H1 (cell line): Measurements from ENCODE around the gene CIB4.

Experiments used
- BRCA1 ChIP-seq: IDR thresholded peaks from 2 replicates; pipeline ENCODE4 v1.6.1; 2012; ENCODE audit warnings: low read depth, low read length, improper control_type of control experiment
- CHD2 ChIP-seq: IDR thresholded peaks from 2 replicates; pipeline ENCODE4 v1.6.1; 2012; ENCODE audit warnings: low read length, improper control_type of control experiment
- CTCF ChIP-seq, 3 experiments: IDR thresholded peaks; 1 replicate in 2 of 3; 2 replicates in 1 of 3; pipeline versions ENCODE4 v1.5.1 to v1.6.1; 2011; ENCODE audit warnings: low read length in 3 of 3, mild to moderate bottlenecking in 3 of 3, inconsistent platforms in 2 of 3, low read depth in 1 of 3, moderate library complexity in 1 of 3; ENCODE audit not compliant: insufficient read depth in 1 of 3; ENCODE audit errors: control extremely low read depth in 1 of 3
- EP300 ChIP-seq, 2 experiments: IDR thresholded peaks; 1 replicate in 1 of 2; 2 replicates in 1 of 2; pipeline ENCODE4 v1.6.1; 2011 to 2012; ENCODE audit warnings: low read depth in 2 of 2, low read length in 2 of 2, mild to moderate bottlenecking in 2 of 2, borderline replicate concordance in 1 of 2, inconsistent platforms in 1 of 2, moderate library complexity in 1 of 2
- JUN ChIP-seq: IDR thresholded peaks from 2 replicates; pipeline ENCODE4 v1.6.1; 2011; ENCODE audit warnings: low read depth, mild to moderate bottlenecking, improper control_type of control experiment, low read length
- MAX ChIP-seq: IDR thresholded peaks from 2 replicates; pipeline ENCODE4 v1.6.1; 2012; ENCODE audit warnings: inconsistent platforms
- POLR2A ChIP-seq, 2 experiments: IDR thresholded peaks; 1 replicate in 1 of 2; 2 replicates in 1 of 2; pipeline ENCODE4 v1.6.1; 2011; ENCODE audit warnings: low read depth in 2 of 2, low read length in 2 of 2, mild to moderate bottlenecking in 2 of 2; ENCODE audit errors: control extremely low read depth in 1 of 2
- SP1 ChIP-seq: IDR thresholded peaks from 2 replicates; pipeline ENCODE4 v1.6.1; 2011; ENCODE audit warnings: low read depth, low read length
- YY1 ChIP-seq: IDR thresholded peaks from 2 replicates; pipeline ENCODE4 v1.6.1; 2011; ENCODE audit warnings: low read depth, mild to moderate bottlenecking, low read length

GRCh38 chr2:26572591-26572990, 68.6 kb downstream of the CIB4 start:
- TF ChIP-seq EP300 (IDR thresholded peaks at IDR 0.05; ENCODE audit: borderline replicate concordance in 1 of 2, low read depth in 2 of 2, low read length in 2 of 2) (no peak), POLR2A (IDR thresholded peaks at IDR 0.05; ENCODE audit: control extremely low read depth in 1 of 2, low read depth in 2 of 2, low read length in 2 of 2) (no peak), CTCF (IDR thresholded peaks at IDR 0.05; ENCODE audit: control extremely low read depth in 1 of 3, insufficient read depth in 1 of 3, low read depth in 1 of 3, low read length in 3 of 3) (no peak), YY1 (no peak), MAX (no peak), CHD2 (no peak), BRCA1 (no peak), SP1 (no peak), JUN (no peak)
